ENCODE measurements around the gene PTPRC. TPM values are rescaled to one million over a fixed set of nuclear protein-coding genes. Genes with fewer than 3 reads are reported as not detected.

PTPRC gene
- polyA plus RNA-seq, 1 donor (not counting 4 experiments of a cell fraction or from before 2014, with no cell fraction given): not detected

DNA sequence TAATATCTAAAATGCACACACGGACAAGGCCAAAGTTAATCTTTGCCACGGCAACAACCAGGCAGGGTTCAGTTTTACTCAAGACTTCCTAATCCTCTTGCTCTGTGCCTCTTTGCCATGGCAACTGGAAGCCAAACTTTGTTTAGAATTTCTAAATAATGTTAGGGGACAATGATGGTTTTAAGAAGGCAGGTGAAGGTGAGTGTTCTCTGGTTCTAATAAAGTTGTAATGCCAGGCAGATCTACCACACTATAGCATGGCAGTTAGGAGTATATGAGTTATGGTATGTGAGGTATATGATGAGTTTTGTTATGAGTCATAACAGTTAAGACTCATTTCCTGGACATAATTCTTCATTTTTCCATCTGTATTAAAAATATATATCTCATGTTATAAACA lies 2.7 kb downstream of the PTPRC start:
- Histone ChIP-seq H3K4me2 (ENCODE audit: control insufficient read depth, extremely low read depth, insufficient read depth, low read depth, low read length) (peak overlapping the region; percentile 36), H4K20me1 (ENCODE audit: control insufficient read depth, extremely low read depth, insufficient read depth, low read length) (no peaks in the 10 kb centered on the region), H3K9ac (ENCODE audit: control insufficient read depth, extremely low read depth, insufficient read depth, low read length) (no peak overlapping the region), H3K27me3 (ENCODE audit: control insufficient read depth, extremely low read depth, insufficient read depth, low read length) (no peaks in the 10 kb centered on the region), H3K9me1 (ENCODE audit: control insufficient read depth, extremely low read depth, insufficient read depth, low read length) (no peaks in the 10 kb centered on the region), H3K27ac (ENCODE audit: control insufficient read depth, insufficient read depth, low read length) (no peak overlapping the region), H3K36me3 (ENCODE audit: control insufficient read depth in 2 of 2, extremely low read depth in 1 of 2, insufficient read depth in 2 of 2, low read length in 2 of 2) (no peaks in the 10 kb centered on the region), H3K4me3 (ENCODE audit: control insufficient read depth in 2 of 3, extremely low read depth in 1 of 3, insufficient read depth in 2 of 3, low read depth in 1 of 3, low read length in 3 of 3) (no peak overlapping the region), H3K4me1 (ENCODE audit: control insufficient read depth, extremely low read depth, insufficient read depth, low read length) (peaks cover 9% of the 10 kb centered on the region), H3K79me2 (ENCODE audit: control insufficient read depth, insufficient read depth, low read length) (no peaks in the 10 kb centered on the region), H3K9me3 (ENCODE audit: control insufficient read depth, low read depth, low read length) (no peaks in the 10 kb centered on the region), H2AFZ (ENCODE audit: control insufficient read depth, low read length) (peak overlapping the region; percentile 65)
- DNase-seq (ENCODE audit: low read depth, low spot score) (no peak), FAIRE-seq (peak; percentile 34)
- dilution Hi-C loops (cut with MboI; ENCODE audit: extremely low pct_ligation_motif_present, low sequenced_read_pairs): no loop called here
- TF ChIP-seq CTCF (optimal IDR thresholded peaks at IDR 0.05 in 1 of 3, IDR thresholded peaks at IDR 0.05 in 1 of 3, conservative IDR thresholded peaks at IDR 0.05 in 1 of 3; ENCODE audit: extremely low read depth in 1 of 3, insufficient read depth in 2 of 3, low read length in 3 of 3) (no peak), EZH2 (IDR thresholded peaks at IDR 0.05; ENCODE audit: low read length) (no peak)

GRCh38 chr1:198641966-198642668 lies 3.3 kb downstream of the PTPRC start:
- Histone ChIP-seq H3K9me1 (ENCODE audit: control insufficient read depth, extremely low read depth, insufficient read depth, low read length) (no peaks in the 10 kb centered on the region), H3K9ac (ENCODE audit: control insufficient read depth, extremely low read depth, insufficient read depth, low read length) (no peak overlapping the region), H3K4me1 (ENCODE audit: control insufficient read depth, extremely low read depth, insufficient read depth, low read length) (peaks cover 9% of the 10 kb centered on the region), H3K4me2 (ENCODE audit: control insufficient read depth, extremely low read depth, insufficient read depth, low read depth, low read length) (no peak overlapping the region), H3K36me3 (ENCODE audit: control insufficient read depth in 2 of 2, extremely low read depth in 1 of 2, insufficient read depth in 2 of 2, low read length in 2 of 2) (no peaks in the 10 kb centered on the region), H3K4me3 (ENCODE audit: control insufficient read depth in 2 of 3, extremely low read depth in 1 of 3, insufficient read depth in 2 of 3, low read depth in 1 of 3, low read length in 3 of 3) (no peak overlapping the region), H3K9me3 (ENCODE audit: control insufficient read depth, low read depth, low read length) (no peaks in the 10 kb centered on the region), H3K27ac (ENCODE audit: control insufficient read depth, insufficient read depth, low read length) (no peak overlapping the region), H3K79me2 (ENCODE audit: control insufficient read depth, insufficient read depth, low read length) (no peaks in the 10 kb centered on the region), H3K27me3 (ENCODE audit: control insufficient read depth, extremely low read depth, insufficient read depth, low read length) (no peaks in the 10 kb centered on the region), H4K20me1 (ENCODE audit: control insufficient read depth, extremely low read depth, insufficient read depth, low read length) (no peaks in the 10 kb centered on the region), H2AFZ (ENCODE audit: control insufficient read depth, low read length) (no peak overlapping the region)
- FAIRE-seq (no peak), DNase-seq (ENCODE audit: low read depth, low spot score) (no peak)
- dilution Hi-C loops (cut with MboI; ENCODE audit: extremely low pct_ligation_motif_present, low sequenced_read_pairs): no loop called here
- TF ChIP-seq EZH2 (IDR thresholded peaks at IDR 0.05; ENCODE audit: low read length) (no peak), CTCF (optimal IDR thresholded peaks at IDR 0.05 in 1 of 3, IDR thresholded peaks at IDR 0.05 in 1 of 3, conservative IDR thresholded peaks at IDR 0.05 in 1 of 3; ENCODE audit: extremely low read depth in 1 of 3, insufficient read depth in 2 of 3, low read length in 3 of 3) (no peak)

Measured in keratinocyte (primary cell).